ENCODE data around the gene HSD17B3.
"Not testable (repeated sequence)": the region's sequence is repeated elsewhere in the genome, so short reads cannot be mapped to it uniquely, and the experiment has no call there.

The HSD17B3 gene

DNA sequence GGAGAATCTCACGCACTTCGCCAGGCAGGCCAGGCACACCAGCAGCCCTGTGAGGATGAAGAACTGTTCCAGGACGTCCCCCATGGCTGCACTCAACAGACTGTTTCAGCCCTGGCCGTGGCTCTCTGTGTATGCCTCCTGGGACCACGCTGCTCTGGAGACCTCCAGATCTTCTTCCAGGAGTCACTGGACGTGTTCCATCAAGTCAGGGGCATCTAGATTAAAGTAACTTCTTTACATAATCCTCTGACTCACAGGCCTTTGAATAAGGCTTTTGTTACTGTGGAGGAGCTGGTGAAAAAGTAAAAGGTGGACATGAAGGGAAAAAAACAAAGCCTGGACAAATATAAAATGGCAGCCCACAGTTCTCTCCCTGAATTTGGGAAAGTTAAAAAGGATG lies at the start of gene HSD17B3:
TSS of gene HSD17B3 (minus strand) at position 156 of the 400 bp plus-strand sequence. CDS start at position 84, 72 bp downstream.
- no peak for DNase-seq

GRCh38 chr9:96350866-96351265 lies 48.9 kb upstream of the HSD17B3 start:
- DNase-seq: no peak

DNA sequence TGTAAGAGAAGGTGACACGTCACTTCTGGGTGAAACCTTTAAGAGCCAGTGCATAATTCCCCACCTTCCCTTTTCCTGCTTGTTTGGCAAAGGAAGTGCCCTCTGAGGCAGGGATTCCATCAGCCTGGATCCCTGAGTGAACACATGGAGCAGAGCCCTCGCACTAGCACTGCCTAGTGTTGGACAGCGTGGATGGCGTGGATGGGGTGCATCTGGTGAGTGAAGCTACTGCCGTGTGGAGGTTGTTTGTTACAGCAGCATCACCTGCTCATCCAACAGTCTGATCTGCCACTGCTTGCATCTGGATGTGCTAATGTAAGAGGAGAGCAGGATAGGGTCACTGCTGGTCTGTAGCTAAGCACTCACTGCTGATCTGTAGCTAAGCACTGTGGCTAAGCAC lies 46.3 kb upstream of the HSD17B3 start:
- DNase-seq: no peak

- no peak for DNase-seq
These were observed 43.6 kb upstream of the HSD17B3 start for GRCh38 chr9:96345551-96345950.

DNA sequence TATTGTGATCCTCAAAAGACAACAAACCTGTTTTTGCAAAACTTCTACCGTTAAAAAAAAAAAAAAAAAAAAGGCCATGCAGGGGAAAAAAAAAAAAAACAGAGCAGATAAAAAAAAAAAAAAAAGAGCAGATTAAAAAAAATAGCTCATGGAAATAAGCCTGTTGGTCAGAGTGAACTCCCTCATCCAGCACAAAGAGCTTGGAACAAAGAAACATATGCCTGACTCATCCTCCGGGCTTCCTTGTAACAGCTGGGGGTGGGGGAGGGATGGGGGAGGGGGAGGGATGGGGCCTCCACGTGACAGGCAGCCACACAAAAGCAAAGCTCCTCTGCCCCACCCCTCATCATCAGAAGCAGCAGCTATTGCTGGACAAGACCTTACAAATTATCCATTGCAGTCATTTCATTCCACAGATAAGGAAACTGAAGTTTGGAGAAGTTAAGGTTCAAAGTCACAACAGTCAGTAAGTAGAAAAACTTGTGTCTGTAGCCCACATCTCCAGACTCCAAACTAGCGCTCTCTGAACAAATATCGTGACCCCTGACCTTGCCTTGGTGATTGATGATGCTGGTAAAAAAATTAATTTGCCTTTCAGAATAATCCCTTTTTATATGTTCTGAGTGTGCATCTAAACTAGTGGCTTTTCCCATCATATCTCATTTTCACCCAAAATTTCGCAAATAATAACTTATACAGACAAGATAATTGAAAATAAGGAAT lies 42.6 kb upstream of the HSD17B3 start:
- DNase-seq: no peak

GRCh38 chr9:96343515-96344360 lies 41.8 kb upstream of the HSD17B3 start:
- no peak for DNase-seq

GRCh38 chr9:96342571-96343245 lies 40.7 kb upstream of the HSD17B3 start:
- no peak for DNase-seq

- no peak for DNase-seq
These were observed 38.7 kb upstream of the HSD17B3 start for GRCh38 chr9:96340707-96341106.

- DNase-seq: no peak
These were observed 36.3 kb upstream of the HSD17B3 start for GRCh38 chr9:96338299-96338698.

- no peak for DNase-seq
These were observed 32.0 kb upstream of the HSD17B3 start for GRCh38 chr9:96333958-96334357.

DNA sequence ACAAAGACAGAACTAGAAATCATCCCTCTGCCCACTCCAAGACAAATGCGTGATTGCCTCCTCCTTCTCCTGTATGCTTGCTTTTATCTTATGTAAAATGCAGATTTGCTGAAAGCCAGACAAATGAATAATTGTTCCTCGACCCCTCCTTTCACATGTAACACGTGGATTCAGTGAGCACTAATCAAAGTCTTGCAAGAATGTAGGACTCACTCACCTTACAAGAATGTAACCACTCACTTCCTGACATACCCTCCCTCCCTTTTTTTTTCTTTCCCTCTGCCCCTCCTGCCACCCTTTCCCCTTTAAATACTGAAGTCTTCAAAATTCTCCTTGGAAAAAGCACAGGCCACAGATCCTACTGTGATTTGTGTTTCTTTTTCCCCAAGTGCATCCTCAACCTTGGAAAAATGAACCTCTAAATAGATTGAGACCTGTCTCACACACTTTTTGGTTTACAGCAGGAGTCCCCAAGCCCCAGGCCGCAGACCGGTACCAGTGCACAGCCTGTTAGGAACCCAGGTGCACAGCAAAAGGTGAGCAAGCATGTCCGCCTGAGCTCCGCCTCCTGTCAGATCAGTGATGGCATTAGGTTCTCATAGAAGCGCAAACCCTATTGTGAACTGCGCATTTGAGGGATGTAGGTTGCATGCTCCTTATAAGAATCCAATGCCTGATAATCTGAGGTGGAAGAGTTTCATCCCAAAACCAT lies 29.4 kb upstream of the HSD17B3 start:
- no peak for DNase-seq

- peak; percentile 76 for DNase-seq
These were observed 25.8 kb upstream of the HSD17B3 start for GRCh38 chr9:96327694-96328352.

DNA sequence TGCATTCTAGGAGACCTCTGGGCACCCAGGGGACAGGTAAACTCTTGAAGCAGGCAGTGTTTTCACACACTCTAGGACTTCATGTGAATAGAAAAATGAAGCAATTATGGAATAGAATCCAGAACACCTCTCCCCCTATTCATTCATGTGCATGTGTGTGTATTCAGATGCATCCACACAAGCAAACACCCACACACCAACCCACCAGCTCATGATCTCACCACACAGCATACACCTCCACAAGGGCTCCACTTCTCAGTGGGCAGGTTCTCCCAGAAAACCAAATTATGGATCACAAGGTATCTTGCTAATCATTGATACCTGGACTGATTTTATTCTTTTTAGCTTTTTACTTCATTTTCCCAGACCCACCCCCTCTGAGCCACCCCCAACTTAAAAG lies 21.2 kb upstream of the HSD17B3 start:
- no peak for DNase-seq

GRCh38 chr9:96322736-96323135 lies 20.8 kb upstream of the HSD17B3 start:
- not testable (repeated sequence) for DNase-seq

GRCh38 chr9:96322210-96322609 lies 20.2 kb upstream of the HSD17B3 start:
- DNase-seq: not testable (repeated sequence)

DNA sequence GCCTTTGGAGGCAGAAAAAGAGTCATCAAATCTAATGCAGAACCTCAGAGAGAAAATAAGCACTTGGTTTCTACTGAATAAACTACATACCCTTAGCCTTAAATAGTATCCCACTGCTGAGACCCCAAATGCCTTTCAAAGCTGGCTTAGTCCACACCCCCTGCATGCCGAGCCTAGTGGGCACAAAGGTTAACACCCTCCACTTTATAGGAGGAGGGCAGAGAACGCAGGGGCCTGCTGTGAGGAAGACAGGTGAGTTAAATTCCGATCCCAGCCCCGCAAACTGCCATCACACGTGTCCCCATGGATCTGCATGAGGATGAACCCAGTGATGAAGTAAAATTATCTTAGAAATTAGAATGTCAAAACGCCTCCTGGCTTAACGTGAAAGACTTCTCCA lies 19.5 kb upstream of the HSD17B3 start:
- DNase-seq: no peak

DNA sequence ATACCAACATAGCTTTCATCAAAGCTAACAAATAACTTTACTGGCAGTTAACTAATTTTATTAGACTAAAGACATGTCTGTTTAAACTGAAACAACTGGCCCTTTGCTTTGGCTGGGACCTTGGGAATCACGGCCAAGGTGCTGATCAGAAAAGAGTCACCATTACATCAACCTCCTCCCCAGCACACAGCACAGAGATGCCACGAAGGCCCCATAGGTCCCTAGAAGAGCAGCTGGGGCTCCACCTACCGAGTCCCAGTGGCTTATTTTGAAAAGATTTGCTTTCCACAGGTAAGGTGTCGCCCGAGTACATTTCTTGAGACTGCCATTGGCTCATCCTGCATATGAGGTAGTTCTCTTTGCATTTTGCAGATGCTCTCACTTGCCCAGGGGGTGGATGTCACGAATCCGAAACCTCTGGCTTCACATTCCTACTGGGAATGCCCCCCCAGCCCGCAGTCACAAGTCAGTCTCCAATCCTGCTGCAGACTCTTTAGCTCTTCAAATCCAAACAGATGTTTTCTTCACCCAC lies 18.8 kb upstream of the HSD17B3 start:
- DNase-seq: no peak

GRCh38 chr9:96318921-96319565 lies 17.1 kb upstream of the HSD17B3 start:
- DNase-seq: no peak

DNA sequence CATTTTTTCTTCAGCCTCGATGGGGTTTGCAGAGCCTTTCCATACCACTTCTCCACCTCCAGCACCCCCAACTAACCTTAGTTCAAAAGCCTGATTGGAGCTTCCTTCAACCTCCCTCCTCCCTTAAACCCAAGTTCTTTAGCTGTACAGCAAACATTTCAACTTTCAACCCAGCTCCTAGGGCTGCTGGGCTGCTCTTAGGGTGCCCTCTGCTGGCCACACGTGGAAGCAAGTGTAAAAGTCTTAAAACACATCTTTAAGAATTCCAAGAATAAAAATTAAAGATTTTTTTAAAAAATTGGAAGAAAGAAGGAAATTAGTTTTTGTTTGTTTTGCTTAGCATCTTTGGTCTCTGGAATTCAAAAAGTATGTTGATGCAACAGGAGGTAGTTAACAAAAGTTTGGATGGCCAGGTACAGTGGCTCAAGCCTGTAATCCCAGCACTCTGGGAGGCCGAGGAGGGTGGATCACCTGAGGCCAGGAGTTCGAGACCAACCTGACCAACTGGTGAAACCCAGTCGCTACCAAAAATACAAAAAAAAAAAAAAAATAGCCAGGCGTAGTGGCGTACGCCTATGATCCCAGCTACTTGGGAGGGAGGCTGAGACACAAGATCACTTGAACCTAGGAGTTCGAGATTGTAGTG lies 15.5 kb upstream of the HSD17B3 start:
- peak; percentile 55 for DNase-seq

DNA sequence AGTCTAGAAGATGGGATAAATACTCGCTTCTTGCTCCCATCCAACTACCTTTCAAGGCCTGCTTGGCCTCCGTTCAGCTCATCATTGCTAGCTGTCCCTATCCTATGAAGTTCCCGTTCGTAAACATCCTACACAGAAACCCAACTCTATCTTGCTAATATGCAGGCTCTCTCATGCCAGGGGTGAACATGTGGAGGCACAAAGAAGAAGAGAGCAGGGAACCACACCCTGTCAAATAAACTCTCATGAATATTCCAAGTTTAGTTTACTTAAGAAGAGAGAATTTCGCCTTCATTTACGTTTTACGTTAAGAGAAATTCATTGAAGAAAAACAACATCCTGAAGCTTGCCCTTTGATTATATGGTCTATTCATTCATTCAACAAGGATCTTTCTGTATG lies 7.9 kb upstream of the HSD17B3 start:
- DNase-seq: no peak

- not testable (repeated sequence) for DNase-seq
These were observed 5.0 kb upstream of the HSD17B3 start for GRCh38 chr9:96306958-96307357.
